LNCAP (cell line): Measurements from ENCODE around the gene NHLH1.

ENCODE experiments used
- CTCF ChIP-seq: fragments of 450-650 bp; IDR thresholded peaks from 2 replicates; pipeline ENCODE4 v1.5.1; 2017; ENCODE audit warnings: mild to moderate bottlenecking

NHLH1 gene

GRCh38 chr1:160346463-160346862 lies 20.4 kb upstream of the NHLH1 start:
- no peak for TF ChIP-seq CTCF

- no peak for TF ChIP-seq CTCF
Observed at GRCh38 chr1:160346958-160347357, 19.9 kb upstream of the NHLH1 start.

- no peak for TF ChIP-seq CTCF
Observed at GRCh38 chr1:160351629-160352028, 15.2 kb upstream of the NHLH1 start.

GRCh38 chr1:160352555-160352954 lies 14.3 kb upstream of the NHLH1 start:
- no peak for TF ChIP-seq CTCF

- TF ChIP-seq CTCF, result no peak
Observed at GRCh38 chr1:160353223-160353622, 13.6 kb upstream of the NHLH1 start.

GRCh38 chr1:160354388-160354985 lies 12.4 kb upstream of the NHLH1 start:
- TF ChIP-seq CTCF, result peak; percentile 66

GRCh38 chr1:160357286-160358002 lies 9.4 kb upstream of the NHLH1 start:
- TF ChIP-seq CTCF, result no peak
